NCI-H1930 (cell line): ENCODE results near the gene RAI1.

Experiments used
- DNase-seq, 2 experiments: peaks; one replicate each; lab custom pipeline; 2025; lab: John Stamatoyannopoulos, UW

Gene RAI1

GRCh38 chr17:17716837-17717523, 35.7 kb downstream of the RAI1 start:
- DNase-seq = no peak

DNA sequence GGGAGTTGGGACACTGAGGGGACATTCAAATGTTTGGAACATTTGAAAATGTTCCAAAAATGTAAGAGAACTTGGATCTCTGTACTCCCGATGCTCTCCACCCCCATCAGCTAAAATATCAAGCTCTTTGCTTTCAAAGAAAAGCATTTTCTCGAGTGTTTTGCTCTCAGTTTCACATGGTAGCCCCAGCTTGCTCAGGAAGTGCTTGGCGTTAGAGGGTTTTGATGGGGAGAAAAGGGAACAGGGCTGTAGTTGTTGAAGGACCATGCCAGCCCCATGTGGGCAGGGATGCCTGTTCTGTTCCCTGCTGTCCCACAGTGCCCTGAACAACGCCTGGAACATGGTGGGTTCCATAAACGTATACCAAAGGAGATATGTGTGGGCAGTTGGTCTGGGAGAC, 37.0 kb downstream of the RAI1 start:
- no peak for DNase-seq

DNA sequence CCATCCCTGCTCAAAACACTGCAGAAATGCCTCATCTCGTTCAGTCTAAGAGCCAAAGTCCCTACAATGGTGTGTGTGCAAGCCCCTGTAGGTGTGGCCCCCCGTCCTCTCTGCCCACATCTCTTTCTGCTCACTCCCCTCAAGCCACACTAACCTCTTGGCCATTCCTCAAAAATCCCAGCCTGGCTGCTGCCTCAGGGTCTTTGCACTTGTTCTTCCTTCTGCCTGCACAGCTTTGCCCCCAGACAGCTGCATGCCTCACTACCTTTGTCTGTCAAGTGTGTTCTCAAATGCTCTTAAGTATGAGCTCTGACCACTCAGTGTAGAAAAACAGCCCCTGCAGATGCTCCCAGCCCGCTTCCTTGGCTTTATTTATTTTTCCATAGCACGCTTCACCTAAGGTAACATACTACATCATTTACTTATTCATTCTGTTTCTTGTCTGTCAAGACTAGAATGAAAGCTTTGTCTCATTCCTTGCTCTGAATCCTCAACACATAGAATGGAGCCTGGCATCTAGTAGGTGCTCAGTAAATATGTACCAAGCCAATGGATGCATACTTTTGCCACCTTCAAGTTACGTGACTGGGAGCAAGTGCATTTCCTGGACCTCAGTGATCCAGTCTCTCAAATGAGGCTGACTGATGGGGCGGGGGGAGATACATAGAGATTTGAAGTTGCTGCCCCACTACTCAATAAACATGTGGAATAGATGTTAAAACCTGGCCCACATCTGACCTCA, 38.1 kb downstream of the RAI1 start:
- DNase-seq = no peak

- no peak for DNase-seq
These were observed 38.8 kb downstream of the RAI1 start for GRCh38 chr17:17719966-17720543.

DNA sequence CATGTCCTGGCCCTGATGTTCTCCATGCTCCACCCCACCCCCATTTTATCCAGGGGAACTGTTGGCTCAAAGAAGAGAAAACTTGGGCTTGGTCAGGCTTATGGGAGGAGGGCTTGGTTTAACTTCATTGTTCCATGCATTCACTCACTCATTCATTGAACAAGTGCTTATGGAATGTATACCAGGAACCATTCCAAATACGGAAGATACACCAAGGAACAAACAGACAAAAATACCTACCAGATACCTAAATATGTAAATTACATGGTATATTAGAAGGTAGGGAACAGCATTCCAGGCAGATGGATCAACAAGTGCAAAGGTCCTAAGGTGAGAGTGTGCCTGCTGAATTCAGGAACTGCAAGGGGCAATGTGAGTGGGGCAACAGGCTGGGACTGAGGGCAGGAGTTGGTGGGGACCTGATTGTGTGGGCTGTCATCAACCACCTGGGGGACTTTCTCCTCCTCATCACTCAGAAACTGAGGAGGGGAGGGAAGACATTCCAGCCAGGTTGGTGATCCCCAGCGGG, 39.9 kb downstream of the RAI1 start:
- DNase-seq = no peak

- no peak for DNase-seq
These were observed 41.0 kb downstream of the RAI1 start for GRCh38 chr17:17722081-17722905.

- DNase-seq = no peak
These were observed 41.7 kb downstream of the RAI1 start for GRCh38 chr17:17722906-17723353.

- no peak for DNase-seq
These were observed 42.4 kb downstream of the RAI1 start for GRCh38 chr17:17723354-17724261.

DNA sequence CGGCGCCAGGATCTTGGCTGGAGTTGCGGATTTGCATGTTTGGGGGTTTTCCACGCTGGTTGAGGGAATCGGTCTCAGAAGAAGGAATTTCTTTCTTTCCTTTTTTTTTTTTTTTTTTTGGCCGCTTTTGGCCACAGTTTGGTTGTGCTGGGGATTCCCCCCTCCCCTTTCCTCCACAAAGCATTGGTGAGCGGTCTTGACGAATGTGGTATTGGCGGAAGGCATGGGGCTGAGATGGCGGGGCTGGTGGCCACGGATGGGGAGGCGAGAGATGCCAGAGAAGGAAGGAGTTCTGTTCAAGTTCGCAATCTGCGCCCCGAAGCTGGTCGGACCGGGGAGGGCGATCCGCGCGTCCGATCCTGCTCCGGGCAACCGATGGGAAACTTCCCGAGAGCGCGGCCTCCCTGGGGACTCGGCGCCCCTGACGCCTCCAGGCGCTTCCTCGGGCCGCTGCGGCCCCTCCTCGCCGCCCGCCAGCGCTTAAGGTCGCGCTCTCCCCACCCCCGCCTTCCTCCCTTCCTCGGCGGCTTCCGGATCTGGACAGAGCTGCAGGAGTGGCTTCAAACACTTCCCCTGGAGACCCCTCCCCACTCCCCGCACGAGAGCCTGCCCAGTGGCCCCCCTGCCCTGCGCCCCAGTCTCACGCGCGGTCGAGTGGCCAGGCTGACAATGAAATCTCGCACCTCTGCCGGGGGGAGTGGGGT, 43.2 kb downstream of the RAI1 start:
- no peak for DNase-seq

DNA sequence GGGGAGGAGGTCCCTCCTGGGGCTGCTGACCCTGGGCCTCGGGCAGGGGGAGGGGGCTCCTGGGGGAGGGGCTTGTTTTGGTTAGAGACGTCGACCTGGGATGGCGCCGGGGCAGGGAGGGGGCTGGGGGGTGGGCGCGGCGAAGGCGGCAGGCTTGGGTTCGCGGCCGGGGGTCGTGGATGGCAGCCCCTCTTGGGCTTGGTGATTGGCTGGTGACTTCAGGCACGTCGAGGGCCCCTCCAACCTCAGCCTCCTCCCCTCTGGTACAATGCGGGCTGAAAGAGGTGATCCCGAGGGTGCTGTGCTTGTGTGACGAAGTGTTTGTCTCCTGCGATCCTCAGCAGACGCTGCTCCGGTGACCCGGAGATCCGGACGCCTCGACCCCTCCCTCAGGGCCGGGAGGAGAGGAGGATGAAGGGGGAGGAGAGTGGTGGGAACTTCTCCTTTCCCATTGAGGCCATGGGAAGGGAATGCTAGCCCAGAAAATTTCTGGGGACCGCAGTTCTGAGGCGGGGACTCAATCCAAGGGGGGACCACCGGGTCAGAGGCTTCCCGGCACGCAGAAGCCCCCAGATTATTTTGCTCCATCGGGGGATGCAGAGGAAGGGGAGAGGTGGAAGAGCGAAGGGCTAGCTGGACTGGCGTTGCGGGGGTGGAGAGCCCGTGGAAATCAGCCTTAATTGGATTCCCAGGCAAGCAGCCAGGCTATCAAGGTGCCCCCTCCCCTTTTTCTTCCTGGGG, 43.9 kb downstream of the RAI1 start:
- no peak for DNase-seq

- no peak for DNase-seq
These were observed 44.6 kb downstream of the RAI1 start for GRCh38 chr17:17725752-17726457.

- no peak for DNase-seq
These were observed 45.3 kb downstream of the RAI1 start for GRCh38 chr17:17726458-17727060.

DNA sequence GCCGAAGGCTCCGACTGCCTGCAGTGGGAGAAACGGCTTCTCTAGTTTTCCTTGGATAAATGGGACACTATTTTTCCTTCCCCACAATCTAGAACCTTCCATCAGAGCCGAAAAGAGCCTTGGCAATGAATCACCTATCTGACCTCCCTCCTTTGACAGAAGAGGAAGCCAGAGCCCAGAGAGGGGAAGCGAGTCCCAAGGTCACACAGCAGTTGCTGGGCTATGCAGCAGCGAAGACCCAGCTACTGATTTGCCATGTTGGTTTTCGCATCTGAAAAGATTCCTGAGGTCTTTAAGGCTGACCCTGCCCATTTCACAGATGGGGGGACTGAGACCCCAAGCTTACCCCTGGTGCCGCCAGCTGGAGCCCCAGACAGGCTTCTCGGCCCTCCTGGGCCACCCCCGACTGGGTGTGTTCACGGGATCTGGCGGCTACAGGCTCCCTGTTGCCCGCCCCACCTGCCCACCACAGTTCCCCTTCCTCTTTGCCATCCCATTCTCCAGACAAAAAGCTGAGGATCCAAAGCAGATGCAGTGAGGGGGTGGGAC, 45.9 kb downstream of the RAI1 start:
- DNase-seq = no peak

DNA sequence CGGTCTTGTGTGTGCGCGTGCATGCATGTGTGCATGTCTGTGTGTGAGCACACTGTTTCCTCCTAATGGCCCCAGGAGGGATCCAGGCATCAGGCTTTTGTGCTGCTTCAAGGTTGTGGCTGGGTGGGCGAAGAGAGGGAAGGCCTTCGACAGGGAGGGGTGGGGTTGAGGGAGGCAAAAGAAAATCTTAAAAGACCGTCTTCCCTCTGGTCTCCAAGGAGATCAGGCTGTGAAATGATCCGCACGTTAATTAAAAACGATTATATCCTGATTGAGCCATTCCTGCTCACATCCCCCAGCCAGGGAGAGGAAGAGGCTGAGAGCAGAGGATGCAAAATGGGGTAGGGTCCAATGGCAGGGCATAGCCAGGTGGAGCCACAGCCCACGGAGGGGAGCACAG, 46.9 kb downstream of the RAI1 start:
- DNase-seq = no peak

- no peak for DNase-seq
These were observed 47.4 kb downstream of the RAI1 start for GRCh38 chr17:17728550-17729251.

GRCh38 chr17:17729620-17730249, 48.5 kb downstream of the RAI1 start:
- DNase-seq = peak in 1 of 2 experiments; percentile 42

DNA sequence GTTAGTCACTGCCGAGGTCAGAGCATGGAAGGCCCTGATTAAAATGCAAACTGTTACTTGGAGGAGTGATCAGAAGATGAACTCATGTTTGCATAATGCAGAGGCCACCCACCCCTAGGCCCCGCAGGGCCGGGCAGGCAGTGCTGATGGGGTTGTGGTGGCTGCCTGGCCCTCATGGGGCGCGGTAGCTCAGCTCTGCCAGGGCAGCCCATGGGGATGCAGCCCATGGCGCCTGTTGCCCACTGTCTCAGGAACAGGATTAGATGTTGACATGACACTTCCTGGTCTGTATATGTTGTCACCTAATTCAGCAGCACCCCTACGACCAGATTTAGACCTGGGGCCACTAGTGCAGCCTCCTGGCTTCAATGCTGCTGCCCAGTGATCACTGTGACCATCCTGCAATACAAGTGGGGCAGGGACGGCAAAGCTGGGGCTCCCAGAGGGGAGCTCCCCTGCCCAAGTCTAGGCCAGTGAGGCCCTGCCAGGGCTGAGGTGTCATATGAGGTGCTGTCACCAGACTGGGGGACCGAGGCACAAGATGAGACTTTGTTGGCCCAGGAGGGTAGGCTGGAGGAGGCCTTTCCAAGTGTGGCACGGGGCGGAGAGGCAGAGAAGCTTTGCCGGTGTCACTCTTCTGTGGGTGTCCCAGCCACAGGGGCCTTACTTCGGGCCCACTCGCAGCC, 49.1 kb downstream of the RAI1 start:
- no peak for DNase-seq
